ENCODE measurements around the gene EYA3. TPM values are rescaled to one million over a fixed set of nuclear protein-coding genes. Genes with fewer than 3 reads are reported as not detected.
A peak's percentile ranks its signal among the peaks of the same experiment; 100 is the strongest.

The EYA3 gene
- total RNA-seq, 1 donor from 2014 or later = 20.7 TPM

DNA sequence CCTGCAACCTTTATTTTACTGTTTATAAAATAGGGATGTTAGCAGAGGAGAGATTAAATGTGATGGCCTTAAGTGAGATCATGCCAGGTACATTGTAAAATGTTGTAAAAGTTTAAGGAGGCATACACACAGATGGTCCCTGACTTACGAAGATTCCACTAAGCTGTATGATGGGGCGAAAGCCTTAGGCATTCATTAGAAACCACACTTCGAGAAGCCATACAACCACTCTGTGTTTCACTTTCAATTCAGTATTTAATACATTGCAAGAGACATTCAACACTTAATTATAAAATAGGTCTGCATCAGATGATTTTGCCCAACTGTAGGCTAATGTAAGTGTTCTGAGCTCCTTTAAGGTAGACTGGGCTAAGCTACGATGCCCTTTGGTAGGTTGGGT is 149.9 kb downstream of the EYA3 start:
- Mint-ChIP-seq H3K27ac (ENCODE audit: unreplicated experiment) (no peak overlapping the region), H3K9me3 (ENCODE audit: unreplicated experiment) (no peaks in the 10 kb centered on the region), H3K36me3 (ENCODE audit: low read depth, unreplicated experiment) (no peaks in the 10 kb centered on the region), H3K4me3 (ENCODE audit: unreplicated experiment) (no peak overlapping the region), H3K4me1 (ENCODE audit: unreplicated experiment) (peaks cover 32% of the 10 kb centered on the region), H3K27me3 (ENCODE audit: unreplicated experiment) (peaks cover 11% of the 10 kb centered on the region)
- TF ChIP-seq, protein P1, sequence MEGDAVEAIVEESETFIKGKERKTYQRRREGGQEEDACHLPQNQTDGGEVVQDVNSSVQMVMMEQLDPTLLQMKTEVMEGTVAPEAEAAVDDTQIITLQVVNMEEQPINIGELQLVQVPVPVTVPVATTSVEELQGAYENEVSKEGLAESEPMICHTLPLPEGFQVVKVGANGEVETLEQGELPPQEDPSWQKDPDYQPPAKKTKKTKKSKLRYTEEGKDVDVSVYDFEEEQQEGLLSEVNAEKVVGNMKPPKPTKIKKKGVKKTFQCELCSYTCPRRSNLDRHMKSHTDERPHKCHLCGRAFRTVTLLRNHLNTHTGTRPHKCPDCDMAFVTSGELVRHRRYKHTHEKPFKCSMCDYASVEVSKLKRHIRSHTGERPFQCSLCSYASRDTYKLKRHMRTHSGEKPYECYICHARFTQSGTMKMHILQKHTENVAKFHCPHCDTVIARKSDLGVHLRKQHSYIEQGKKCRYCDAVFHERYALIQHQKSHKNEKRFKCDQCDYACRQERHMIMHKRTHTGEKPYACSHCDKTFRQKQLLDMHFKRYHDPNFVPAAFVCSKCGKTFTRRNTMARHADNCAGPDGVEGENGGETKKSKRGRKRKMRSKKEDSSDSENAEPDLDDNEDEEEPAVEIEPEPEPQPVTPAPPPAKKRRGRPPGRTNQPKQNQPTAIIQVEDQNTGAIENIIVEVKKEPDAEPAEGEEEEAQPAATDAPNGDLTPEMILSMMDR (IDR thresholded peaks at IDR 0.05; ENCODE audit: unreplicated experiment) = no peak
- no peak for DNase-seq (ENCODE audit: low spot score)

DNA sequence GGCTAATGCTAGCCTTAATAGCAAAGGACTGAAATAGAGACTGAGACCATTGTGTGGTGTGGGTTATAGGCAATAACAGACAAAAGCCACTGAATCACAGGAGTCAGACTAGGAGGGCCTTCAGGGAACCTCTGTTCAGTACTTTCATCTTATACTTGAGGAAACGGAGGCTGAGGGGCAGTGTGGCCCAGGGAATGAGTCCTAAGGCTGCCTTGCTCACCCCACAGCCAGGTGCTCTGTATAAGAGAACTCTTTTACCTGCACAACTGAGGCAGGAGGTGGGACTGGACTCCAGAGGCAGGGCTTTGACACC is 150.9 kb downstream of the EYA3 start:
- DNase-seq (ENCODE audit: low spot score) = no peak
- TF ChIP-seq, protein P1 (IDR thresholded peaks at IDR 0.05; ENCODE audit: unreplicated experiment) = no peak
- Mint-ChIP-seq H3K27ac (ENCODE audit: unreplicated experiment) (no peak overlapping the region), H3K4me1 (ENCODE audit: unreplicated experiment) (peaks cover 26% of the 10 kb centered on the region), H3K36me3 (ENCODE audit: low read depth, unreplicated experiment) (no peaks in the 10 kb centered on the region), H3K4me3 (ENCODE audit: unreplicated experiment) (no peak overlapping the region), H3K9me3 (ENCODE audit: unreplicated experiment) (no peaks in the 10 kb centered on the region), H3K27me3 (ENCODE audit: unreplicated experiment) (peaks cover 8% of the 10 kb centered on the region)

DNA sequence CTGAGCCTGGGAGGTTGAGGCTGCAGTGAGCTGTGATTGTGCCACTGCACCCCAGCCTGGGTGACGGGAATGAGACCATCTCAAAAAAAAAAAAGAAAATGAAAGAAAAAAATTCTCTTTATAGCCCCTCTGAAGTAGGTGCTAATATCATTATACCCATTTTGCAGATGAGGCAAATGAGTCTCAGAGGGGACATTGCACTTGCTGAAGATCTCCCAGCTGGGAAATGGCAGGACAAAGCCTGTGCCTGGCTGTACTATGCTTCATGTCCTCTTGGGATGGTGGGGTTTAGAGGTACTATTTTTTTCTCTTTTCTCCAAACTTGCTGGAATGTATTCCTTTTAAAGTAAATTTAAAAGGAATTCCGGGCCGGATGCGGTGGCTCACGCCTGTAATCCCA is 152.0 kb downstream of the EYA3 start:
- Mint-ChIP-seq H3K36me3 (ENCODE audit: low read depth, unreplicated experiment) (no peaks in the 10 kb centered on the region), H3K27me3 (ENCODE audit: unreplicated experiment) (peaks cover 6% of the 10 kb centered on the region), H3K27ac (ENCODE audit: unreplicated experiment) (no peak overlapping the region), H3K4me3 (ENCODE audit: unreplicated experiment) (no peak overlapping the region), H3K9me3 (ENCODE audit: unreplicated experiment) (no peaks in the 10 kb centered on the region), H3K4me1 (ENCODE audit: unreplicated experiment) (peaks cover 25% of the 10 kb centered on the region)
- DNase-seq (ENCODE audit: low spot score) = no peak
- TF ChIP-seq, protein P1 (IDR thresholded peaks at IDR 0.05; ENCODE audit: unreplicated experiment) = no peak

DNA sequence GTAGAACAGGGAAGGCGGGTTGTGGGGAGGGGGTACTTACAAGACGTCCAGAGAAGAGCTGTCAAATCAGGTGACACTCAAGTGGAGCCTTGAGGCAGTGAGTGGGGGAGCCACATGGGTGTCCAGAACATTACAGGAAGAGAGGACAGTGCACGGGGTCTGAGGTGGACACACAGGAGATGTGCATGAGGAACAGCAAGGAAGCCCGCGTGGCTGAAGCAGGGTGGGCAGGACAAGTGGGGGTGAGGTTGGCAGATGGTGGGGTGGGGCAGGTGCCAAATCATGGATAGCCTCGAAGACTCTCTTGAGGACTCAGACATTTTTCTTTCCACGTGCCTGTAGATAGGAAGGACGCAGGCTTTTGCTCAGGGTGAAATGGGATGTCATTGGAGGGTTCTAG is 152.7 kb downstream of the EYA3 start:
- H3K27me3 Mint-ChIP-seq (ENCODE audit: unreplicated experiment) = peaks cover 6% of the 10 kb centered on the region

DNA sequence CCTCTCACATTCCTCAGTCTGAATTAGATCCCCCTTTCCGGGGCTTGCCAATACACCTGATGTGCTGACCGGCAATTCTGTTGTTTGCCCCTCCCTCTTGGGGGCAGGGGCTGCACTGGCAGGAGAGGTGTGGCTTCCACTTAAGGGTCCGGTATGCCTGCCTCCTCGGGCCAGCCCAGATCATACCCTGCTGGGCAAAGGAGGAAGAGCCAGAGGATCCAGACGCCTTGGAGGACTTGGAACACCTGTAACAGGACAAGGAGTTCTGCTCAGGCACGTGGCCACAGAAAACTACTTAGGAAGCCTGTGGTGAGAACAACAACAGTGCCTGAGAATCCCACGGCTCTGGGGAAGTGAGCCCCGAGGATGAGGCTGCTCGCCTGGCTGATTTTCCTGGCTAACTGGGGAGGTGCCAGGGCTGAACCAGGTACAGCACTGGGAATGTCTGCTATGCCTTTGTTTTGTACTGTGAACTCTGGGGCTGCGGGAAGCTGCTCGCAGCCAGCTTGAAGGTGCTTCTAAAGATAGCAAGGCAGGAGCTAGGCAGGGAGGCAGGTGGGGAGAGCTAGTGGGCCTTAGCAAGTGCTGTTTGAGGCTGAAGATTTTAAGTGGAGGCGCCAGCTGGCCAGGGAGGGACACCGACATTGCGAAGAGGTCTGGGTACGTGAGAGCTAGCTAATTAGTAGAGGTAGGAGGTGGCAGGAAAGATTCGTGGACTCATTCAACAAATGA is 153.4 kb downstream of the EYA3 start, which contains the start of gene SMPDL3B:
Gene SMPDL3B, plus strand, starts transcription at position 183 of the 732 bp plus-strand sequence. Its CDS starts 184 bp downstream, at position 367.
- no peaks in the 10 kb centered on the region for H3K9me3 Mint-ChIP-seq (ENCODE audit: unreplicated experiment)
- TF ChIP-seq, protein P1 (IDR thresholded peaks at IDR 0.05; ENCODE audit: unreplicated experiment) = no peak
- H3K4me3 Mint-ChIP-seq (ENCODE audit: unreplicated experiment) = peak within 1 kb of the TSS; percentile 81
- no peak within 1 kb of the TSS for H3K27ac Mint-ChIP-seq (ENCODE audit: unreplicated experiment)
- H3K27me3 Mint-ChIP-seq (ENCODE audit: unreplicated experiment) = peaks cover 6% of the 10 kb centered on the region
- no peaks in the 10 kb centered on the region for H3K36me3 Mint-ChIP-seq (ENCODE audit: low read depth, unreplicated experiment)
- DNase-seq (ENCODE audit: low spot score) = peak; percentile 63
- peaks cover 14% of the 10 kb centered on the region for H3K4me1 Mint-ChIP-seq (ENCODE audit: unreplicated experiment)

More for the DNA sequence above, 152.7 kb downstream of the EYA3 start:
- Mint-ChIP-seq H3K27ac (ENCODE audit: unreplicated experiment) (no peak overlapping the region), H3K4me1 (ENCODE audit: unreplicated experiment) (peaks cover 22% of the 10 kb centered on the region), H3K4me3 (ENCODE audit: unreplicated experiment) (peak overlapping the region; percentile 81), H3K36me3 (ENCODE audit: low read depth, unreplicated experiment) (no peaks in the 10 kb centered on the region), H3K9me3 (ENCODE audit: unreplicated experiment) (no peaks in the 10 kb centered on the region)
- TF ChIP-seq, protein P1 (IDR thresholded peaks at IDR 0.05; ENCODE audit: unreplicated experiment) = no peak
- DNase-seq (ENCODE audit: low spot score) = no peak

All from endothelial cell (in vitro differentiated cells).